HUES6 (cell line): ENCODE data around the gene DUSP1.

Experiments used
- H3K27ac ChIP-seq: 2 replicates; pipeline ENCODE4 v1.7.0; 2013; ENCODE audit warnings: low read depth, mild to moderate bottlenecking, low read length, inconsistent platforms
- H3K27me3 ChIP-seq: 2 replicates; pipeline ENCODE4 v1.6.1; 2013; ENCODE audit warnings: low read length; ENCODE audit not compliant: control insufficient read depth, insufficient read depth
- H3K36me3 ChIP-seq: 2 replicates; pipeline ENCODE4 v1.6.1; 2013; ENCODE audit warnings: low read length; ENCODE audit not compliant: control insufficient read depth, insufficient read depth
- H3K4me1 ChIP-seq: 2 replicates; pipeline ENCODE4 v1.6.1; 2013; ENCODE audit warnings: low read length; ENCODE audit not compliant: control insufficient read depth, insufficient read depth
- H3K4me3 ChIP-seq: 2 replicates; pipeline ENCODE4 v1.5.1; 2013; ENCODE audit warnings: low read depth, low read length
- H3K9ac ChIP-seq: one replicate; pipeline ENCODE4 v1.6.1; 2013; ENCODE audit warnings: mild to moderate bottlenecking, low read length
- H3K9me3 ChIP-seq: 2 replicates; pipeline ENCODE4 v1.6.1; 2013; ENCODE audit warnings: low read depth, low read length; ENCODE audit not compliant: control insufficient read depth, insufficient read depth

The DUSP1 gene

DNA sequence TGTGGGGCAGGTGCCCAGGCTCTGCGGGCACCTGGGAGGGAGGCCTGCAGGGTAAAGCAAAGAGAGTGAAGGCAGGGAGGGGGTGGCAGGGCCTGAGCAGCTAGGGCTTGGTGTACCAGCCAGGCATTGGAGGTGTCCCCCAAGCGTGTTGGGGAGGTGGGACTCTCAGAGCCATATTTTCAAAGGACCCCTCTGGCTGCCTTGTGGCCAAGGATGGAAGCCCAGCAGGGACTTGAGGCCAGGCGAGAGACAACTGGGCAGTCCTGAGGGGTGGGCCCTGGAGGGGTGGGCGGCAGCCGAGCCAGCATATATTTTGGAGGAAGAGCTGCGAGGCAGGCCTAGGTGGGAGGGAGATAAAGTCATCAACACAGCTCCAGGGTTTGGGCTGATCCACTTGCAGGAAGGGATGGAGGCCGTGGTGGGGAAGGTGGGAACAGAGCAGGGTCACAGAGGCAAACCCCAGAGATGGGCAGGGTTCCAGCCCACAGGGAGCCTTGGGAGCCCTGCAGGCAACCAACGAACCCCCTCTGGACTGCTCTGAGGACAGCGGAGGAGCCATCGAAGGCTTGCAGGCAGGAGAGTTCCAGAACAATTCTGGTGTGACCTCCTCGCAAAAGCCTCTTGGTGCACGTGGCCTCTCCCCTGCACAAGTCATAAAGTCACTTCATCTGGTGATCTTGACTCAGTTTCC, 35.7 kb downstream of the DUSP1 start:
- Histone ChIP-seq H3K4me1 (peaks cover 9% of the 10 kb centered on the region; the same call in 1 of the 2 replicates), H3K36me3 (no peaks in the 10 kb centered on the region), H3K9ac (no peak overlapping the region), H3K9me3 (no peaks in the 10 kb centered on the region), H3K27me3 (0 out of 2 replicates have a peak, but pooled peaks cover 9% of the 10 kb centered on the region), H3K27ac (no peak overlapping the region), H3K4me3 (no peak overlapping the region)

- no peaks in the 10 kb centered on the region for H3K9me3 ChIP-seq
- no peak overlapping the region for H3K9ac ChIP-seq
- H3K36me3 ChIP-seq, result no peaks in the 10 kb centered on the region
- H3K27ac ChIP-seq, result no peak overlapping the region
- H3K27me3 ChIP-seq, result peaks cover 11% of the 10 kb centered on the region; the same call in 1 of the 2 replicates
- H3K4me1 ChIP-seq, result peaks cover 9% of the 10 kb centered on the region; the same call in 1 of the 2 replicates
- H3K4me3 ChIP-seq, result no peak overlapping the region
Observed at GRCh38 chr5:172733974-172734346, 37.0 kb downstream of the DUSP1 start.

GRCh38 chr5:172733131-172733973, 37.6 kb downstream of the DUSP1 start:
- H3K27ac ChIP-seq, result no peak overlapping the region
- no peaks in the 10 kb centered on the region for H3K9me3 ChIP-seq
- H3K27me3 ChIP-seq, result peaks cover 12% of the 10 kb centered on the region; the same call in 1 of the 2 replicates
- H3K4me3 ChIP-seq, result no peak overlapping the region
- peaks cover 9% of the 10 kb centered on the region; the same call in 1 of the 2 replicates for H3K4me1 ChIP-seq
- no peak overlapping the region for H3K9ac ChIP-seq
- H3K36me3 ChIP-seq, result no peaks in the 10 kb centered on the region

- Histone ChIP-seq H3K27me3 (peaks cover 17% of the 10 kb centered on the region; the same call in 1 of the 2 replicates), H3K9me3 (no peaks in the 10 kb centered on the region), H3K27ac (no peak overlapping the region), H3K4me3 (no peak overlapping the region), H3K36me3 (no peaks in the 10 kb centered on the region), H3K9ac (no peak overlapping the region), H3K4me1 (peaks cover 9% of the 10 kb centered on the region; the same call in 1 of the 2 replicates)
Observed at GRCh38 chr5:172732201-172732865, 38.7 kb downstream of the DUSP1 start.

DNA sequence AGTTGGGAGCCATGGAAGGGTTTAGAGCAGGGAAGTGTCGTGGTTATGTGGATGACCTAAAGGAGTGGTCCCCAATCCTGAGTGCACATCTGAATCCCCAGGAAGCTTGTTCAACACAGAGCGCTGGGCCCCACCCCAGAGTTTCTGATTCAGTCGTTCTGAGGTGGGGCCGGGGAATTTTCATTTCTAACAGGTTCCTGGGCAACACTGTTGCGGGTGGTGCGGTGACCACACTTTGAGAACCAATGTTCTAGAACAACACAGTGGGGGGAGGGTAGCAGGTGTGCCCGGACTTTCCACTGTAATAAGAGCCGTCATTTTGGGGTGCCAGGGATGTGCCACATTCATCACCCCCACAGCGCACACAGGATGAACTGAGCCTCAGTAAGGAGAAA, 39.3 kb downstream of the DUSP1 start:
- Histone ChIP-seq H3K36me3 (no peaks in the 10 kb centered on the region), H3K9ac (no peak overlapping the region), H3K27ac (no peak overlapping the region), H3K27me3 (peaks cover 21% of the 10 kb centered on the region), H3K4me1 (peaks cover 9% of the 10 kb centered on the region; the same call in 1 of the 2 replicates), H3K4me3 (no peak overlapping the region), H3K9me3 (no peaks in the 10 kb centered on the region)

DNA sequence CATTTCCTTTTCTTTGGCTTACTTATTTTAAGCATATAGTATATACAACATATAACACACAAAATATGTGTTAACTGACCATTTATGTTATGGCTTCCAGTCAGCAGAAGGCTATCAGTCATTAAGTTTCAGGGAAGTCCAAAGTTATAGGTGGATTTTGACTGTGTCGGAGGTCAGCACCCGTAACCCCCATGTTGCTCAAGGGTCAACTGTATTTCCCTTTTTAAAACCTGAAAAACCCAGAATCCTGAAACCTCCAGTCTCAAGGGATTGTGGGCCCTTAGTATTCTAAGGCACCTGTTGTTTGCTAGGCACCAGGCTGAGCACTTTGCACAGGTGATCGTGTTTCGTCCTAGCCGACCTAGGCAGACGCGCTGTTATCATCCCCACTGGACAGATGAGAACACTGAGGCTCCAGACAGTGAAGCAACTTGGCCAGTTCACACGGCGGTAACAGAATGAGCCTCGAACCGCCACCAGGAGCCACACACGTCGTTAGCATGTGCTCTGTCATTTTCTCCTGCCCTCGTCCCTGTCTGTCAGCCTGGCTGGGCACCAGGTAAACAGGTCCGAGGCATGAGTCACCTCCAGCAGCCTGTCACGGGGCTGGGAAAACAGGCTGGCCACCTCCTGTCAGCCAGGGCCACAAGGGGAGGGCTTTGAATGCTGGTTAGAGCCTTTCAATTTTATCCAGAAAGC, 39.9 kb downstream of the DUSP1 start:
- no peak overlapping the region for H3K27ac ChIP-seq
- no peaks in the 10 kb centered on the region for H3K36me3 ChIP-seq
- H3K9ac ChIP-seq, result no peak overlapping the region
- H3K4me1 ChIP-seq, result peaks cover 9% of the 10 kb centered on the region; the same call in 1 of the 2 replicates
- no peak overlapping the region for H3K4me3 ChIP-seq
- peaks cover 26% of the 10 kb centered on the region for H3K27me3 ChIP-seq
- H3K9me3 ChIP-seq, result no peaks in the 10 kb centered on the region

GRCh38 chr5:172730222-172730621, 40.8 kb downstream of the DUSP1 start:
- Histone ChIP-seq H3K27me3 (peaks cover 26% of the 10 kb centered on the region), H3K9ac (no peak overlapping the region), H3K27ac (no peak overlapping the region), H3K4me3 (no peak overlapping the region), H3K36me3 (no peaks in the 10 kb centered on the region), H3K4me1 (peaks cover 9% of the 10 kb centered on the region; the same call in 1 of the 2 replicates), H3K9me3 (no peaks in the 10 kb centered on the region)

GRCh38 chr5:172729588-172729987, 41.4 kb downstream of the DUSP1 start:
- H3K4me1 ChIP-seq, result peaks cover 9% of the 10 kb centered on the region; the same call in 1 of the 2 replicates
- H3K4me3 ChIP-seq, result no peak overlapping the region
- no peaks in the 10 kb centered on the region for H3K36me3 ChIP-seq
- peaks cover 30% of the 10 kb centered on the region for H3K27me3 ChIP-seq
- H3K9ac ChIP-seq, result no peak overlapping the region
- no peak overlapping the region for H3K27ac ChIP-seq
- H3K9me3 ChIP-seq, result no peaks in the 10 kb centered on the region

DNA sequence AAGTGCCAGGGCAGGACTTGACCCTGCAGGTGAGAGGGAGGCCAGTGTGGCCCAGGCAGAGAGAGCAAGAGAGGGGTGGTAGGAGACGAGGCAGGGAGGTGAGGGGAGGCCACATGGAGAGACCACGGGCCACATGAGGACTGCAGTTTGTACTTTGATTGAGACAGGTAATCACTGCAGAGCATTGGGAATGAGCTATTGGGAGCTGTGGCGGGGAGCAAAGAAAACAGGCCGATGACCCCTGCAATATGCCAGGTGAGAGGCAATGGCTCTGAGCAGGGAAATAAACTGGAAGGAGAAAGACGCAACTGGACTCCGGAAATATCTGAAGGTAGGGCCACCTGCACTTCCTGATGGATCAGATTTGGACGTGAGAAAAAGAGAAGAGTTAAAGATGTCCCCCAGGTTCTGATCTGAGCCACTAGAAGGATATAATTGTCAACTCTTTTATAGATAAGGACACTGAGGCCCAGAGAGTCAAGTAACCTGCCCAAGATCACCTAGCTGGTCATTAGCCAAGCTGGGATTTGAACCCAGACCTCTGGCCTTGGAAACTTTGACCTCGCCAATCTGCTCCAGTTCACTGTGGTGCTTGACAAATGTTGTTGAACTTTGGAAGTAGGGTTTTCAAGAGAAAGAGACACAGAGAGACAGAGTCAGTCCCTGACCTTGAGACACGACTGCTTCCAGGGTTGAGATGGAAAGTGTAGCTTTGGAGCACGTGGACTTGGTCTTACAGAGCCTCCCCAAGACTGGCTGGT, 42.3 kb downstream of the DUSP1 start:
- no peak overlapping the region for H3K27ac ChIP-seq
- no peaks in the 10 kb centered on the region for H3K9me3 ChIP-seq
- H3K9ac ChIP-seq, result no peak overlapping the region
- H3K27me3 ChIP-seq, result peaks cover 39% of the 10 kb centered on the region
- no peaks in the 10 kb centered on the region for H3K36me3 ChIP-seq
- H3K4me1 ChIP-seq, result peaks cover 6% of the 10 kb centered on the region; the same call in 1 of the 2 replicates
- no peak overlapping the region for H3K4me3 ChIP-seq

DNA sequence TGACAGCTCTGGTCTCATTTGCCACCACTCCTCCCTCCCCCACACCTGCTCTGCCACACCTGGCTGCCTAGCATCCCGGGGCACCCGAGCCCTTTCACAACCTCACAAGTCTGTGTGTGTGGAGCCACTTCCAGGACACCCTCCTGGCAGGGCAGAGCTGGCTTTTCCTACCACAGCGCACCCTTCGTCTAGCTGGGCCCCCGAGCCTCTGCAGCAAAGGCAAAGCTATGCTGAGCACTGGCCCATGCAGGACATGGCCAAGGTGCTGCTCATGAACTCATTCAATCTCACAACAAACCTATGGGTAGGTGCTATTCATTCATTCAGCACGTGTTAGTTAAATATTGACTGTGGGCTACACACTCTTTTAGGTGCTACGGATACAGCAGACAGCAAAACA, 43.4 kb downstream of the DUSP1 start:
- H3K27ac ChIP-seq, result no peak overlapping the region
- no peak overlapping the region for H3K4me3 ChIP-seq
- H3K9me3 ChIP-seq, result no peaks in the 10 kb centered on the region
- H3K36me3 ChIP-seq, result no peaks in the 10 kb centered on the region
- H3K9ac ChIP-seq, result no peak overlapping the region
- peaks cover 35% of the 10 kb centered on the region for H3K27me3 ChIP-seq
- no peaks in the 10 kb centered on the region; the same call in 1 of the 2 replicates for H3K4me1 ChIP-seq
